PC-9 (cell line): ENCODE data around the gene RSPH9.

Experiments used
- EZH2 ChIP-seq: fragments of 200-600 bp; sonication (generic); IDR thresholded peaks from 2 replicates; pipeline ENCODE4 v1.8.0; 2017; ENCODE audit warnings: antibody characterized with exemption, low read depth
- TF ChIP-seq, protein P1 (sequence below): fragments of 200-600 bp; sonication (generic); conservative IDR thresholded peaks from 2 replicates; pipeline ENCODE4 v1.6.1; 2017; ENCODE audit warnings: mixed run types, antibody characterized with exemption, mild to moderate bottlenecking, moderate library complexity

DNA sequence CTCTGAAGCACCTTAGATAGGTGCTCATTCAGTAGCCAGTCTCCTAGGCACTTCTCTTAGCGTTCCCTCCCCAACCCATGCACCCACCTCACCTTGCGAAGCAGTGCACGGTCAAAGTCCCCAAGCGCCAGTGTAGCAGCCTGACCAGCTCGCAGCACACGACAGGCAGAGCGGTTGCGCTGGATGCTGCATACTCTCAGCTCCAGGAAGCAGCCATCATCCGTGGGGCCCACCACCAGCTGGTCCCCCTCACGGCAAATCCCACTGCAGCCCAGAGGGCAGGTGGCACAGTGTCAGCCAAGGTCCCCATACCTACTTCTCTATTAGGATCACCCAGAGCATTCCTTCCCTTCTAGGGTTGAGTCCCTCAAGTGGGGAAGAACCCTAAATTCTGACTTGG lies 22.3 kb upstream of the RSPH9 start:
- TF ChIP-seq, protein P1, sequence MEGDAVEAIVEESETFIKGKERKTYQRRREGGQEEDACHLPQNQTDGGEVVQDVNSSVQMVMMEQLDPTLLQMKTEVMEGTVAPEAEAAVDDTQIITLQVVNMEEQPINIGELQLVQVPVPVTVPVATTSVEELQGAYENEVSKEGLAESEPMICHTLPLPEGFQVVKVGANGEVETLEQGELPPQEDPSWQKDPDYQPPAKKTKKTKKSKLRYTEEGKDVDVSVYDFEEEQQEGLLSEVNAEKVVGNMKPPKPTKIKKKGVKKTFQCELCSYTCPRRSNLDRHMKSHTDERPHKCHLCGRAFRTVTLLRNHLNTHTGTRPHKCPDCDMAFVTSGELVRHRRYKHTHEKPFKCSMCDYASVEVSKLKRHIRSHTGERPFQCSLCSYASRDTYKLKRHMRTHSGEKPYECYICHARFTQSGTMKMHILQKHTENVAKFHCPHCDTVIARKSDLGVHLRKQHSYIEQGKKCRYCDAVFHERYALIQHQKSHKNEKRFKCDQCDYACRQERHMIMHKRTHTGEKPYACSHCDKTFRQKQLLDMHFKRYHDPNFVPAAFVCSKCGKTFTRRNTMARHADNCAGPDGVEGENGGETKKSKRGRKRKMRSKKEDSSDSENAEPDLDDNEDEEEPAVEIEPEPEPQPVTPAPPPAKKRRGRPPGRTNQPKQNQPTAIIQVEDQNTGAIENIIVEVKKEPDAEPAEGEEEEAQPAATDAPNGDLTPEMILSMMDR: no peak
- TF ChIP-seq EZH2: no peak
